Liver (tissue), 9 donors: ENCODE measurements around the gene EXOC4. TPM values are rescaled to one million over a fixed set of nuclear protein-coding genes. Genes with fewer than 3 reads are reported as not detected.

Source experiments
- DNase-seq: peaks from one replicate; pipeline ENCODE4 v3.0.0-alpha.2; 2017; ENCODE audit warnings: low spot score
- H3K27ac ChIP-seq, 2 donors: one replicate each; pipeline ENCODE4 v1.7.0; 2013; ENCODE audit warnings: inconsistent platforms in 2 of 2, low read length in 2 of 2, control low read depth in 1 of 2, low read depth in 1 of 2, mild to moderate bottlenecking in 1 of 2
- H3K27me3 ChIP-seq, 4 donors: one replicate each; pipeline versions ENCODE4 v1.6.1 to v1.7.0; 2013; ENCODE audit warnings: low read length in 3 of 4, inconsistent platforms in 1 of 4, mild to moderate bottlenecking in 1 of 4, moderate library complexity in 1 of 4; ENCODE audit not compliant: control insufficient read depth in 4 of 4, insufficient read depth in 4 of 4
- H3K36me3 ChIP-seq, 4 donors: one replicate each; pipeline versions ENCODE4 v1.6.1 to v1.7.0; 2013; ENCODE audit warnings: low read length in 3 of 4, mild to moderate bottlenecking in 3 of 4, low read depth in 1 of 4, moderate library complexity in 1 of 4; ENCODE audit not compliant: control insufficient read depth in 4 of 4, insufficient read depth in 3 of 4
- H3K4me1 ChIP-seq, 4 donors: one replicate each; pipeline versions ENCODE4 v1.6.1 to v1.7.0; 2013; ENCODE audit warnings: low read length in 3 of 4, mild to moderate bottlenecking in 3 of 4, moderate library complexity in 1 of 4; ENCODE audit not compliant: control insufficient read depth in 4 of 4, insufficient read depth in 4 of 4
- H3K4me3 ChIP-seq, 3 donors: one replicate each; pipeline versions ENCODE4 v1.6.1 to v1.7.0; 2013; ENCODE audit warnings: low read length in 3 of 3, control low read depth in 1 of 3, low read depth in 1 of 3, mild to moderate bottlenecking in 1 of 3
- H3K9ac ChIP-seq, 2 donors: one replicate each; pipeline ENCODE4 v1.7.0; 2013; ENCODE audit warnings: low read length in 2 of 2, mild to moderate bottlenecking in 2 of 2, moderate library complexity in 2 of 2, control low read depth in 1 of 2, low read depth in 1 of 2
- H3K9me3 ChIP-seq, 4 donors: one replicate each; pipeline versions ENCODE4 v1.6.1 to v1.7.0; 2013; ENCODE audit warnings: low read length in 3 of 4; ENCODE audit not compliant: control insufficient read depth in 4 of 4
- ATF3 ChIP-seq: IDR thresholded peaks from 2 replicates; pipeline ENCODE4 v1.6.1; 2016; ENCODE audit warnings: antibody characterized with exemption
- EGR1 ChIP-seq, 2 donors: IDR thresholded peaks; 2 replicates each; pipeline ENCODE4 v1.6.1; 2016 to 2018; ENCODE audit warnings: antibody characterized with exemption in 2 of 2, low read depth in 2 of 2
- FOXA1 ChIP-seq: IDR thresholded peaks from 2 replicates; pipeline ENCODE4 v1.6.1; 2016; ENCODE audit warnings: antibody characterized with exemption
- FOXA2 ChIP-seq: IDR thresholded peaks from 2 replicates; pipeline ENCODE4 v1.6.1; 2016; ENCODE audit warnings: antibody characterized with exemption
- GABPA ChIP-seq, 2 donors: IDR thresholded peaks in 1 of 2; conservative IDR thresholded peaks in 1 of 2; 2 replicates each; pipeline ENCODE4 v1.6.1; 2016; ENCODE audit warnings: antibody characterized with exemption in 2 of 2, mild to moderate bottlenecking in 1 of 2, moderate library complexity in 1 of 2
- HNF4A ChIP-seq, 2 donors: conservative IDR thresholded peaks; 2 replicates each; pipeline ENCODE4 v1.6.1; 2016; ENCODE audit warnings: antibody characterized with exemption in 2 of 2, mild to moderate bottlenecking in 2 of 2
- HNF4G ChIP-seq: IDR thresholded peaks from 2 replicates; pipeline ENCODE4 v1.6.1; 2016; ENCODE audit warnings: antibody characterized with exemption
- JUND ChIP-seq, 2 donors: IDR thresholded peaks; 2 replicates each; pipeline ENCODE4 v1.6.1; 2016; ENCODE audit warnings: antibody characterized with exemption in 2 of 2
- RAD21 ChIP-seq, 2 donors: IDR thresholded peaks; 2 replicates each; pipeline ENCODE4 v1.6.1; 2016; ENCODE audit warnings: antibody characterized with exemption in 2 of 2, mild to moderate bottlenecking in 2 of 2
- REST ChIP-seq: IDR thresholded peaks from 2 replicates; pipeline ENCODE4 v1.6.1; 2016; ENCODE audit warnings: antibody characterized with exemption, mild to moderate bottlenecking
- RXRA ChIP-seq, 2 donors: IDR thresholded peaks; 2 replicates each; pipeline ENCODE4 v1.6.1; 2017 to 2018; ENCODE audit warnings: antibody characterized with exemption in 2 of 2, mild to moderate bottlenecking in 1 of 2
- SP1 ChIP-seq: IDR thresholded peaks from 2 replicates; pipeline ENCODE4 v1.6.1; 2018; ENCODE audit warnings: antibody characterized with exemption, mild to moderate bottlenecking
- TAF1 ChIP-seq: conservative IDR thresholded peaks from 2 replicates; pipeline ENCODE4 v1.6.1; 2016; ENCODE audit warnings: antibody characterized with exemption, mild to moderate bottlenecking
- YY1 ChIP-seq: IDR thresholded peaks from 2 replicates; pipeline ENCODE4 v1.6.1; 2016; ENCODE audit warnings: antibody characterized with exemption, mild to moderate bottlenecking
- ZBTB33 ChIP-seq: IDR thresholded peaks from 2 replicates; pipeline ENCODE4 v1.6.1; 2016; ENCODE audit warnings: antibody characterized with exemption
- WGBS: extraction: QIAGEN DNeasy Blood & Tissue Kit; methylation state at CpG from one replicate; pipeline ENCODE4 v1.1.7; 2013; 5-methylcytosine and 5-hydroxymethylcytosine counted together
- polyA plus RNA-seq, 2 donors: library from polyadenylated mRNA; stranded (reverse) in 1 of 2; unstranded in 1 of 2; fragments of 200-250 nt in 1 of 2; fragments of >200 nt in 1 of 2; fragmentation: Nextera tagmentation in 1 of 2; extraction: Ambion mirVana in 1 of 2; gene quantifications; one replicate each; pipeline versions ENCODE4 v1.2.1 to v1.2.3, GENCODE V29; 2013 to 2015
- total RNA-seq, 2 donors: library from RNA; depleted of rRNA; stranded (reverse); fragments of >200 nt; gene quantifications; one replicate each; pipeline ENCODE4 v1.2.3, GENCODE V29; 2014
- donor health status: healthy.
- donor health status: healthy.
- donor health status: healthy.
- donor health status: healthy.
- donor health status: healthy.

EXOC4 gene
- total and polyA plus RNA-seq, 4 donors = 9.5 to 55.9 (median 23.6) TPM

- H3K4me3 ChIP-seq = no peak overlapping the region
- 81% methylated on average over 6 of the region's 6 CpGs for WGBS
- no peaks in the 10 kb centered on the region for H3K36me3 ChIP-seq
- no peak overlapping the region for H3K9ac ChIP-seq
- H3K4me1 ChIP-seq = no peaks in the 10 kb centered on the region
- no peak for DNase-seq
- H3K9me3 ChIP-seq = no peaks in the 10 kb centered on the region
- TF ChIP-seq JUND (IDR thresholded peaks at IDR 0.05) = no peak
- H3K27ac ChIP-seq = no peak overlapping the region
- no peaks in the 10 kb centered on the region for H3K27me3 ChIP-seq
These were observed 548.5 kb downstream of the EXOC4 start for GRCh38 chr7:133801341-133801740.

- WGBS = 90% methylated on average over 1 of the region's 1 CpG
- no peaks in the 10 kb centered on the region for H3K36me3 ChIP-seq
- no peak overlapping the region for H3K27ac ChIP-seq
- TF ChIP-seq RAD21 (IDR thresholded peaks at IDR 0.05) = no peak
- H3K4me3 ChIP-seq = no peak overlapping the region
- no peaks in the 10 kb centered on the region for H3K9me3 ChIP-seq
- no peak overlapping the region for H3K9ac ChIP-seq
- no peaks in the 10 kb centered on the region for H3K4me1 ChIP-seq
- no peak for DNase-seq
- no peaks in the 10 kb centered on the region for H3K27me3 ChIP-seq
These were observed 551.2 kb downstream of the EXOC4 start for GRCh38 chr7:133804127-133804526.

- Histone ChIP-seq H3K27me3 (no peaks in the 10 kb centered on the region), H3K9me3 (no peaks in the 10 kb centered on the region), H3K27ac (no peak overlapping the region), H3K4me1 (no peaks in the 10 kb centered on the region), H3K36me3 (no peaks in the 10 kb centered on the region), H3K9ac (no peak overlapping the region), H3K4me3 (no peak overlapping the region)
- TF ChIP-seq FOXA2 (no peak), YY1 (no peak), JUND (IDR thresholded peaks at IDR 0.05) (no peak), HNF4G (no peak), FOXA1 (no peak), REST (no peak), RXRA (IDR thresholded peaks at IDR 0.05) (no peak), TAF1 (no peak)
- 80% methylated on average over 2 of the region's 2 CpGs for WGBS
- no peak for DNase-seq
These were observed 552.5 kb downstream of the EXOC4 start for GRCh38 chr7:133805426-133805825.

GRCh38 chr7:133807624-133808492 is 555.0 kb downstream of the EXOC4 start:
- H3K27me3 ChIP-seq = no peaks in the 10 kb centered on the region
- 84% methylated on average over 7 of the region's 7 CpGs for WGBS
- TF ChIP-seq EGR1 (IDR thresholded peaks at IDR 0.05; ENCODE audit: low read depth in 2 of 2) (no peak), RXRA (IDR thresholded peaks at IDR 0.05) (no peak), SP1 (no peak), JUND (IDR thresholded peaks at IDR 0.05) (no peak), FOXA1 (no peak), ZBTB33 (no peak), HNF4A (conservative IDR thresholded peaks at IDR 0.05) (no peak), ATF3 (no peak), GABPA (IDR thresholded peaks at IDR 0.05 in 1 of 2, conservative IDR thresholded peaks at IDR 0.05 in 1 of 2) (no peak)

More at GRCh38 chr7:133807624-133808492, 555.0 kb downstream of the EXOC4 start:
- no peak for DNase-seq
- Histone ChIP-seq H3K36me3 (no peaks in the 10 kb centered on the region), H3K27ac (no peak overlapping the region), H3K9ac (no peak overlapping the region), H3K4me1 (no peaks in the 10 kb centered on the region), H3K4me3 (no peak overlapping the region), H3K9me3 (no peaks in the 10 kb centered on the region)
